ENCODE measurements around the gene CHST12.

DNA sequence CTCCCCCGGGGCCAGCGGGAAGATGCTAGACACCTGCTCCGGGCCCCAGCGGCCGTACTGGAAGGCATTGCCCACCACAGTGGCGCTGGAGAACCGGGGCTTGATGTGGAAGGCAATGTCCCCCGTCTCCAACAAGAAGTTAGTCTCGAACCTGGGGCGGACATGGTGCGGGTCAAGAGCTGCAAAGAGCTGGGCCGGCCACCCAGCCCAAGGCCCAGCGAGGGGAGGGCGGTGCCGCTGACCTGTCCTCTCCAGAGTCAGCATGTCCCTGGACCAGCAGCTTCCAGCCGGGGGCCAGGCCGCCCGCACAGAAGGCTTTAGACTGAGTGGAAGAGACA is 72.2 kb downstream of the CHST12 start:
- TF ChIP-seq, protein P1, sequence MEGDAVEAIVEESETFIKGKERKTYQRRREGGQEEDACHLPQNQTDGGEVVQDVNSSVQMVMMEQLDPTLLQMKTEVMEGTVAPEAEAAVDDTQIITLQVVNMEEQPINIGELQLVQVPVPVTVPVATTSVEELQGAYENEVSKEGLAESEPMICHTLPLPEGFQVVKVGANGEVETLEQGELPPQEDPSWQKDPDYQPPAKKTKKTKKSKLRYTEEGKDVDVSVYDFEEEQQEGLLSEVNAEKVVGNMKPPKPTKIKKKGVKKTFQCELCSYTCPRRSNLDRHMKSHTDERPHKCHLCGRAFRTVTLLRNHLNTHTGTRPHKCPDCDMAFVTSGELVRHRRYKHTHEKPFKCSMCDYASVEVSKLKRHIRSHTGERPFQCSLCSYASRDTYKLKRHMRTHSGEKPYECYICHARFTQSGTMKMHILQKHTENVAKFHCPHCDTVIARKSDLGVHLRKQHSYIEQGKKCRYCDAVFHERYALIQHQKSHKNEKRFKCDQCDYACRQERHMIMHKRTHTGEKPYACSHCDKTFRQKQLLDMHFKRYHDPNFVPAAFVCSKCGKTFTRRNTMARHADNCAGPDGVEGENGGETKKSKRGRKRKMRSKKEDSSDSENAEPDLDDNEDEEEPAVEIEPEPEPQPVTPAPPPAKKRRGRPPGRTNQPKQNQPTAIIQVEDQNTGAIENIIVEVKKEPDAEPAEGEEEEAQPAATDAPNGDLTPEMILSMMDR (IDR thresholded peaks at IDR 0.05): no peak
- no peak for TF ChIP-seq POLR2AphosphoS5 (IDR thresholded peaks at IDR 0.05)
